ENCODE data around the gene OAS1. TPM values are rescaled to one million over a fixed set of nuclear protein-coding genes. Genes with fewer than 3 reads are reported as not detected.

The OAS1 gene
- total RNA-seq, 1 donor from 2014 or later: 19.1 TPM

GRCh38 chr12:112967306-112967705, 60.5 kb downstream of the OAS1 start:
- H3K4me1 Mint-ChIP-seq (ENCODE audit: unreplicated experiment): no peaks in the 10 kb centered on the region
- no peak for DNase-seq (ENCODE audit: extremely low spot score, unreplicated experiment)
- peaks cover 14% of the 10 kb centered on the region for H3K27me3 Mint-ChIP-seq
- no peaks in the 10 kb centered on the region for H3K36me3 Mint-ChIP-seq
- no peaks in the 10 kb centered on the region for H3K9me3 Mint-ChIP-seq
- H3K27ac Mint-ChIP-seq: no peak overlapping the region
- TF ChIP-seq, protein P1, sequence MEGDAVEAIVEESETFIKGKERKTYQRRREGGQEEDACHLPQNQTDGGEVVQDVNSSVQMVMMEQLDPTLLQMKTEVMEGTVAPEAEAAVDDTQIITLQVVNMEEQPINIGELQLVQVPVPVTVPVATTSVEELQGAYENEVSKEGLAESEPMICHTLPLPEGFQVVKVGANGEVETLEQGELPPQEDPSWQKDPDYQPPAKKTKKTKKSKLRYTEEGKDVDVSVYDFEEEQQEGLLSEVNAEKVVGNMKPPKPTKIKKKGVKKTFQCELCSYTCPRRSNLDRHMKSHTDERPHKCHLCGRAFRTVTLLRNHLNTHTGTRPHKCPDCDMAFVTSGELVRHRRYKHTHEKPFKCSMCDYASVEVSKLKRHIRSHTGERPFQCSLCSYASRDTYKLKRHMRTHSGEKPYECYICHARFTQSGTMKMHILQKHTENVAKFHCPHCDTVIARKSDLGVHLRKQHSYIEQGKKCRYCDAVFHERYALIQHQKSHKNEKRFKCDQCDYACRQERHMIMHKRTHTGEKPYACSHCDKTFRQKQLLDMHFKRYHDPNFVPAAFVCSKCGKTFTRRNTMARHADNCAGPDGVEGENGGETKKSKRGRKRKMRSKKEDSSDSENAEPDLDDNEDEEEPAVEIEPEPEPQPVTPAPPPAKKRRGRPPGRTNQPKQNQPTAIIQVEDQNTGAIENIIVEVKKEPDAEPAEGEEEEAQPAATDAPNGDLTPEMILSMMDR (conservative IDR thresholded peaks at IDR 0.05): no peak
- no peak overlapping the region for H3K4me3 Mint-ChIP-seq

- DNase-seq (ENCODE audit: extremely low spot score, unreplicated experiment): no peak
- Mint-ChIP-seq H3K4me3 (no peak overlapping the region), H3K4me1 (ENCODE audit: unreplicated experiment) (no peaks in the 10 kb centered on the region), H3K9me3 (no peaks in the 10 kb centered on the region), H3K36me3 (no peaks in the 10 kb centered on the region), H3K27ac (no peak overlapping the region), H3K27me3 (peaks cover 10% of the 10 kb centered on the region)
- TF ChIP-seq, protein P1 (conservative IDR thresholded peaks at IDR 0.05): no peak
Observed at GRCh38 chr12:112967858-112968257, 61.1 kb downstream of the OAS1 start.

Other genes starting within 250 kb of the OAS1 start
- gene RPH3A, start 115.2 kb upstream of the OAS1 start, total RNA-seq (ENCODE audit: low replicate concordance): 0.26 and 0.29 TPM in 2 replicates
- gene OAS3, start 31.5 kb downstream of the OAS1 start, total RNA-seq (ENCODE audit: low replicate concordance): 4.6 and 13.0 TPM in 2 replicates
- gene OAS2, start 71.6 kb downstream of the OAS1 start, total RNA-seq (ENCODE audit: low replicate concordance): 1.8 and 4.2 TPM in 2 replicates
- 1.4 and 2.4 TPM in 2 replicates for gene DTX1, start 149.8 kb downstream of the OAS1 start, total RNA-seq (ENCODE audit: low replicate concordance)
- 0.58 and 2.7 TPM in 2 replicates for gene RASAL1, start 228.8 kb downstream of the OAS1 start, total RNA-seq (ENCODE audit: low replicate concordance)
- gene CFAP73, start 242.8 kb downstream of the OAS1 start, total RNA-seq (ENCODE audit: low replicate concordance): 0.27 and 0.81 TPM in 2 replicates

Measured in type B pancreatic cell (in vitro differentiated cells).